CD4-positive, alpha-beta memory T cell (primary cell): ENCODE data around the gene PSENEN. TPM values are rescaled to one million over a fixed set of nuclear protein-coding genes. Genes with fewer than 3 reads are reported as not detected.

Source experiments
- CTCF ChIA-PET: fragments of 350-600 bp; sonication (Branson Sonifier 250); formaldehyde crosslinking; loops from one replicate; lab custom pipeline; 2021; ENCODE audit warnings: inconsistent platforms; ENCODE audit not compliant: partially characterized antibody; lab: Charles Lee
- POLR2A ChIA-PET: fragments of 350-600 bp; sonication (Branson Sonifier 250); formaldehyde crosslinking; loops from one replicate; lab custom pipeline; 2021; ENCODE audit not compliant: partially characterized antibody; lab: Charles Lee
- DNase-seq, 5 donors: peaks; one replicate each; pipeline versions ENCODE4 v3.0.0 to v3.0.0-alpha.2; 2020 to 2022; ENCODE audit warnings: mixed read lengths in 1 of 5
- H3K27ac ChIP-seq: one replicate; pipeline ENCODE4 v1.7.0; 2013; ENCODE audit warnings: low read depth, low read length
- H3K27me3 ChIP-seq: 2 replicates; pipeline ENCODE4 v1.7.0; 2013; ENCODE audit warnings: mild to moderate bottlenecking, low read length, moderate library complexity; ENCODE audit not compliant: insufficient read depth
- H3K36me3 ChIP-seq: 2 replicates; pipeline ENCODE4 v1.7.0; 2013; ENCODE audit warnings: mild to moderate bottlenecking, low read length, moderate library complexity; ENCODE audit not compliant: insufficient read depth
- H3K4me1 ChIP-seq: 2 replicates; pipeline ENCODE4 v1.7.0; 2013; ENCODE audit warnings: mild to moderate bottlenecking, low read length, moderate library complexity; ENCODE audit not compliant: insufficient read depth
- H3K4me3 ChIP-seq, 2 donors: one replicate each; pipeline ENCODE4 v1.7.0; 2013; ENCODE audit warnings: low read length in 2 of 2, mild to moderate bottlenecking in 1 of 2
- H3K9me3 ChIP-seq, 2 donors: one replicate each; pipeline ENCODE4 v1.7.0; 2013; ENCODE audit warnings: low read length in 2 of 2, control low read depth in 1 of 2; ENCODE audit not compliant: control insufficient read depth in 1 of 2
- H3K27ac Mint-ChIP-seq, 7 donors: one replicate each; pipeline ENCODE4 v1.8.0; 2020 to 2021; ENCODE audit warnings: mixed read lengths in 7 of 7, mild to moderate bottlenecking in 6 of 7, inconsistent platforms in 3 of 7, moderate library complexity in 3 of 7
- H3K27me3 Mint-ChIP-seq, 2 donors: one replicate each; pipeline ENCODE4 v1.8.0; 2020 to 2021; ENCODE audit warnings: mixed read lengths in 2 of 2
- H3K36me3 Mint-ChIP-seq, 2 donors: one replicate each; pipeline ENCODE4 v1.8.0; 2020 to 2021; ENCODE audit warnings: mixed read lengths in 2 of 2, inconsistent platforms in 1 of 2, mild to moderate bottlenecking in 1 of 2
- H3K4me1 Mint-ChIP-seq, 4 donors: one replicate each; pipeline ENCODE4 v1.8.0; 2020 to 2021; ENCODE audit warnings: mixed read lengths in 4 of 4, mild to moderate bottlenecking in 1 of 4
- H3K4me3 Mint-ChIP-seq, 8 donors: one replicate each; pipeline ENCODE4 v1.8.0; 2020 to 2021; ENCODE audit warnings: mixed read lengths in 8 of 8, mild to moderate bottlenecking in 7 of 8, moderate library complexity in 6 of 8, inconsistent platforms in 3 of 8
- H3K9me3 Mint-ChIP-seq, 8 donors: one replicate each; pipeline ENCODE4 v1.8.0; 2020 to 2021; ENCODE audit warnings: mixed read lengths in 8 of 8, mild to moderate bottlenecking in 5 of 8, inconsistent platforms in 3 of 8, moderate library complexity in 1 of 8
- intact Hi-C: fragments of 100-400 bp; cut with micrococcal nuclease; formaldehyde crosslinking; loops from one replicate; pipeline ENCODE4 v1.15.1; 2023
- polyA plus RNA-seq, 2 donors: library from polyadenylated mRNA; unstranded; fragments of 300-500 nt; fragmentation: Illumina TruSeq; gene quantifications; one replicate each; pipeline ENCODE4 v1.2.3, GENCODE V29; 2021
- total RNA-seq, 2 experiments: library from RNA; stranded (reverse); gene quantifications; one replicate each; pipeline ENCODE4 v1.2.3, GENCODE V29; 2021

The PSENEN gene
- total and polyA plus RNA-seq, 4 experiments from 2014 or later = 27.2 to 89.9 (median 55.9) TPM

GRCh38 chr19:35786299-35787160 is 41.1 kb downstream of the PSENEN start:
- H3K27ac ChIP-seq = no peak overlapping the region
- H3K9me3 Mint-ChIP-seq = peaks cover 0 to 2% (median 0%) of the 10 kb centered on the region in 8 donors
- DNase-seq = no peak
- no peaks in the 10 kb centered on the region for H3K4me1 ChIP-seq
- H3K4me1 Mint-ChIP-seq = peaks cover 0 to 1% (median 0%) of the 10 kb centered on the region in 4 donors
- peaks cover 3% of the 10 kb centered on the region for H3K36me3 ChIP-seq
- H3K4me3 Mint-ChIP-seq = no peak overlapping the region
- no peaks in the 10 kb centered on the region for H3K27me3 ChIP-seq
- ChIA-PET CTCF (no interaction called here), POLR2A (no interaction called here)
- no peaks in the 10 kb centered on the region for H3K27me3 Mint-ChIP-seq
- intact Hi-C loops = no loop called here
- no peak overlapping the region for H3K4me3 ChIP-seq
- peak overlapping the region in 1 of 7 donors; percentile 71 for H3K27ac Mint-ChIP-seq
- H3K9me3 ChIP-seq = no peaks in the 10 kb centered on the region
- H3K36me3 Mint-ChIP-seq = peaks cover 7 to 9% of the 10 kb centered on the region in 2 donors

- H3K27ac Mint-ChIP-seq = no peak overlapping the region
- Histone ChIP-seq H3K4me3 (no peak overlapping the region), H3K27ac (no peak overlapping the region), H3K4me1 (no peaks in the 10 kb centered on the region), H3K36me3 (no peaks in the 10 kb centered on the region), H3K9me3 (no peaks in the 10 kb centered on the region), H3K27me3 (no peaks in the 10 kb centered on the region)
- no peak overlapping the region for H3K4me3 Mint-ChIP-seq
- H3K36me3 Mint-ChIP-seq = peaks cover 7% of the 10 kb centered on the region in 2 donors
- no peaks in the 10 kb centered on the region for H3K27me3 Mint-ChIP-seq
- peaks cover 0 to 2% (median 0%) of the 10 kb centered on the region in 8 donors for H3K9me3 Mint-ChIP-seq
- ChIA-PET CTCF (no interaction called here), POLR2A (no interaction called here)
- DNase-seq = no peak
- H3K4me1 Mint-ChIP-seq = peaks cover 0 to 1% (median 0%) of the 10 kb centered on the region in 4 donors
- intact Hi-C loops = no loop called here
Observed at GRCh38 chr19:35787227-35787799, 41.9 kb downstream of the PSENEN start.

- CTCF ChIA-PET = no interaction called here
- Histone ChIP-seq H3K27ac (no peak overlapping the region), H3K27me3 (no peaks in the 10 kb centered on the region), H3K4me1 (no peaks in the 10 kb centered on the region), H3K36me3 (no peaks in the 10 kb centered on the region), H3K9me3 (no peaks in the 10 kb centered on the region), H3K4me3 (no peak overlapping the region)
- Mint-ChIP-seq H3K27ac (no peak overlapping the region), H3K9me3 (peaks cover 0 to 2% (median 0%) of the 10 kb centered on the region in 8 donors), H3K4me1 (no peaks in the 10 kb centered on the region), H3K4me3 (no peak overlapping the region), H3K27me3 (peaks cover 0 to 3% of the 10 kb centered on the region in 2 donors), H3K36me3 (peaks cover 0 to 2% of the 10 kb centered on the region in 2 donors)
- intact Hi-C loops = no loop called here
- POLR2A ChIA-PET = no interaction called here
- DNase-seq = no peak
Observed at GRCh38 chr19:35788205-35788960, 42.9 kb downstream of the PSENEN start.

- H3K4me3 Mint-ChIP-seq = no peak overlapping the region
Observed at GRCh38 chr19:35789195-35789977, 43.9 kb downstream of the PSENEN start.

GRCh38 chr19:35789978-35790944 is 44.8 kb downstream of the PSENEN start:
- Histone ChIP-seq H3K9me3 (no peaks in the 10 kb centered on the region), H3K27ac (no peak overlapping the region), H3K4me3 (no peak overlapping the region), H3K27me3 (no peaks in the 10 kb centered on the region), H3K36me3 (no peaks in the 10 kb centered on the region), H3K4me1 (no peaks in the 10 kb centered on the region)
- H3K9me3 Mint-ChIP-seq = peaks cover 0 to 2% (median 0%) of the 10 kb centered on the region in 8 donors
- intact Hi-C loops = no loop called here
- ChIA-PET POLR2A (interaction anchor here (1.2 kb wide), 1 partner anchor 96 kb away, joined by 3 read pairs; no protein-coding TSS in a partner anchor), CTCF (interaction anchor here (1.0 kb wide), 1 partner anchor 95 kb away, joined by 3 read pairs; no protein-coding TSS in a partner anchor)
- H3K4me1 Mint-ChIP-seq = no peaks in the 10 kb centered on the region
- DNase-seq = no peak
- no peak overlapping the region for H3K4me3 Mint-ChIP-seq
- peaks cover 4 to 6% of the 10 kb centered on the region in 2 donors for H3K27me3 Mint-ChIP-seq
- H3K27ac Mint-ChIP-seq = no peak overlapping the region
- H3K36me3 Mint-ChIP-seq = peaks cover 0 to 1% of the 10 kb centered on the region in 2 donors

More at GRCh38 chr19:35789195-35789977, 43.9 kb downstream of the PSENEN start:
- H3K27me3 Mint-ChIP-seq = peaks cover 4 to 6% of the 10 kb centered on the region in 2 donors
- CTCF ChIA-PET = interaction anchor here (1.0 kb wide), 1 partner anchor 94 kb away, joined by 3 read pairs; no protein-coding TSS in a partner anchor
- Histone ChIP-seq H3K27me3 (no peaks in the 10 kb centered on the region), H3K27ac (no peak overlapping the region), H3K4me1 (no peaks in the 10 kb centered on the region), H3K36me3 (no peaks in the 10 kb centered on the region), H3K4me3 (no peak overlapping the region), H3K9me3 (no peaks in the 10 kb centered on the region)
- intact Hi-C loops = no loop called here
- H3K4me1 Mint-ChIP-seq = no peaks in the 10 kb centered on the region
- peaks cover 0 to 1% of the 10 kb centered on the region in 2 donors for H3K36me3 Mint-ChIP-seq
- DNase-seq = no peak
- H3K27ac Mint-ChIP-seq = no peak overlapping the region
- H3K9me3 Mint-ChIP-seq = peaks cover 0 to 2% (median 0%) of the 10 kb centered on the region in 8 donors
- POLR2A ChIA-PET = no interaction called here
